ENCODE data around the gene SERPINH1.
A peak's percentile ranks its signal among the peaks of the same experiment; 100 is the strongest.
"Not testable (repeated sequence)": the region's sequence is repeated elsewhere in the genome, so short reads cannot be mapped to it uniquely, and the experiment has no call there.

Gene SERPINH1

DNA sequence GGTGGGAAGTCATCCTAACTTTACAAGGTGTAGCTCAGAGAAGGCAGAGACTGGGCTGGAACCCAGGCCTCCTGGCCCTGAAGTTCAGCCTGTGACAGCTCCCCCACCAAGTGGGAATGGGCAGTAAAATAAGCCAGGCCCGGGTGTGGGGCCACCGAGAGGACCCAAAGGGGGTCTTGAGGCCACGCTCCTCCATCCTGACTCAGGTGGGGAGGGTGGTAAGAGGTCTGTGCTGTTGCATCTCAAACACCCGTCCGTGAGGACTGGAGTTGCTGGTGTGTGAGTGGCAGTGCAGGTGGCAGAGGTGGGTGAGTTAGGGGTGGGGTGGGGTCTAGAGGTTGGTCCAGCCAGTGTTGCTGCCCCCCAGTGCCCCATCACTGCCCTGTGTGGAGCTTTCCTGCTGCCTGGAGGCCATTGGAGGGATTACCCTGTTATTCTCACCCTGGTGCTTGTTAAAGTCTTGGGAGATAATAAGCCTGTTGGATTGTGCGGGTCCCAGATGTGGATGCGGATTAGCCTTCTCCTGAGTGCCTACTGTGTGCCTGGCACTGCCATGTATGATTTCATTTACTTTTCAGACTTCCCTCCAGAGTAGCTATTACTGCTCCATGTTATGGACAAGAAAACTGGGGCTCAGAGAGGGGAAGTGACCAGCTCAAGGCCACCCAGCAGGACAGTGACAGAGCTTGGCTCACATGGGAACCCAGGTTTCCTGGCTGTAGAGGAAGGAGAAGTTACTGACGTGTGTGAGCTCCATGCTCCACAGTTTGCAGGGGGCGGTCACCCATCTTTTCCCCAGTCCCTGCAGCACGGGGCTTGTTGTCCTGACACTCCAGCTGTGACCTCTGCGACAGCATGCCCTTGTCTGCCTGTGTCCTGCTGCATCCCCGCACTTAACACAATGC lies 12.9 kb downstream of the SERPINH1 start:
- no peak for DNase-seq (ENCODE audit: low read depth in 2 of 2)

DNA sequence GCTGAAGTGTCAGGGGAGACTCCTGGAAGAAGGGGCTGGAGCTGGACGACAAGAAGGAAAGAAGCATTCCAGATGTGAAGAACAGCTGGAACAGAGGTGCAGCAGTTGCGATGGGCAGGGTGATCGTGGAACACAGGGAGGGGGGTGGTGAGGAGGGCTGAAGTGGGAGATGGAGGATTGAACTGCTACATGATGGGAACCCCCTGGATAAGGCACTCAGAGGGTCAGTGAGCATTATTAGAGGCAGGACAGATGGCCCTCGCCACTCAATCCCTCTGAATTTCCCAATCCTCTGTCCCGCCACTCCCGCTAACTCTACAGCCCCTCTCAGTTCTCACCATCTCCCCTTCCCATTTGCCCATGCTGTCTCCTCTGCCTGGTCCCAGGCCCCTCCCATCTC lies 14.0 kb downstream of the SERPINH1 start:
- DNase-seq (ENCODE audit: low read depth in 2 of 2) = no peak

DNA sequence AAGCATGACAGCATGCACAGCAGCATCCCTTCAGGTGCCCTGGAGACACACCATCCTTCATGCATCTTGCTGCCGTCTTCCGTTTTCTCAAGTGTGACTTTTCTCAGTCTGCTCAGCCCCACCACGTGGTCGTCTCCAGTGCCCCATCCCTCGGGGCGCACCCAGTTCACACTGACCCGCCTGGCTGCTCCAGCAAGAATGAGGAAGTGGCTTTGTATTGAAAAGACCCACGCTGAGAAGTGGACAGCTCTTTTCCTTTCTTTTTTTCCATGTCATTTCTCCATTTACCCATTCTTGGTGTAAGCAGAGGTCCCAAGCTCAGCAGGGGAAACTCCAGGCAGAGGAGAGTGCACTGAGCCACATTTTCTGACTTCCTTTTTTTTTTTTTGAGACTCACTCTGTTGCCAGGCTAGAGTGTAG lies 14.5 kb downstream of the SERPINH1 start:
- no peak for DNase-seq (ENCODE audit: low read depth in 2 of 2)

DNA sequence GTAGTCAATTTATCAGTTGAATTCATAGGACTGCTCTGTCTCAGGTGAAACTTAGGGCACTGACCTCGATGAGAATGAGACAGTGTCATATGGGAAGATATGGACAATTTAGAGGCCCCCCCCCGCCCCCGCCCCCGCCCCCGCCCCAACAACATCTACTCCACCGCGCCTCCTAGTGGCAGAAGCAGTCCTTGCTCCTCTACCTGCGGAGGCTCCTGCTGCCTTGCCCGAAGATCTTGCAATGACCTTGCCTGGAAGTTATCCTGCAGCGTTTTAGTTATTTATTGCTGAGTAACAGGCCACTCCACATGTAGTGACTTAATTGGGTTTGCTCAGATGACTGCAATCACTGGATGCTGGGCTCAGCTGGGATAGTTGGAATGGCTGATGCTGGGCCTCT lies 15.2 kb downstream of the SERPINH1 start:
- DNase-seq (ENCODE audit: low read depth in 2 of 2) = peak in 1 of 2 experiments; percentile 59

DNA sequence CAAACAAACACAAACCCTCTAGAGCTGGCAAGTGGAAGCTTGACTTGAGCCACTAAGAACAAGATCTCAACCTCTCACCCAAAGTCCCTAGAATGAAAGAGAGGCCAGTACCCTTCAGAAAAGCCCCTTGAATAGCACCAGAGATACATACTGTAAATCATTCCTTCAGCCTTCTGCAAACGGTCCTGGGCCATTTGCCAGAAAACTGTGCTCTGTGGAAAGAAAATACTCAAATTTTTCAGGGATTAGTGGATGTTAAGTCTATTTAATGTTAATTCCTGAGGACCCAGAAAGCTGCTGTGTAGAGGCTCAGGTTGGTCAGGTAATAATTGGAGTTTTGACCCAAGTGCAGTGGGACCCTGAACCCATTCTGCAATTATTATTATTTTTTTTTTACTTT lies 16.9 kb downstream of the SERPINH1 start:
- no peak for DNase-seq (ENCODE audit: low read depth in 2 of 2)

DNA sequence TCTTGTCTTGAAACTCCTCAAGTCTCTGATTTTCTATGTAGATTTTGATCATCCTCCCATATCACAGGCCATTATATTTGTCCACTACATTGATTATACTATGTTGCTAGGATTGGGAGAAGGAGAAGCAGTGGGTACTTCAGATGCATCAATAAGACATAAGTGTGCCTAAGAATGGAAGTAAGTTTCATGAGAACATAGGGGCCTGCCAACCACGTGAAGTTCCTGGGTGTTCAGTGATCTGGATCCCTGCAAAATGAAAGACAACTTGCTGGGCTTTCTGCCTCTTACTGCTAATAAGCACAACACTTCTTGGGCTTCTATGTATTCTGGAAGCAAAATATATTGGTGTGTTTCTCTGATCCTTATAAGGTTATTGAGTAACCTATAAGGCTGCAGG lies 17.8 kb downstream of the SERPINH1 start:
- no peak for DNase-seq (ENCODE audit: low read depth in 2 of 2)

DNA sequence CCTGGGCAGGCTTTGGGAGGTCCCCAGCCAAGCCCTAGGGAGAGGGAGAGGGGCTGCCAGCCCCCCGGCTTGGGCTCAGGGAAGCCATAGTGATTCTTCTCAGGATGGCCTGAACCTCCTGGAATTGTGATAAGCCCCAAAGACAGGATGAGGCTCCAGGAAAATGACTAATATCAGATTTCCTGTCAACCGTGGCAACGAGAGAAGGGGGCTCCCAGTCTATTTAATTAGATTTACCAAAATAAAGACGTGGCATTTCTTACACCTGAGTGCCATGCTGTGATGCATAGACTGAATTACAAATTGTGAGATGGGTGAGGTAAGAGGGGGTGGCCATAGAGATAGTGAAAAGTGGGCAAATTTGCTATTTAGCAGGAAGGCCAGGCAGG lies 20.4 kb downstream of the SERPINH1 start:
- DNase-seq (ENCODE audit: low read depth in 2 of 2) = no peak

DNA sequence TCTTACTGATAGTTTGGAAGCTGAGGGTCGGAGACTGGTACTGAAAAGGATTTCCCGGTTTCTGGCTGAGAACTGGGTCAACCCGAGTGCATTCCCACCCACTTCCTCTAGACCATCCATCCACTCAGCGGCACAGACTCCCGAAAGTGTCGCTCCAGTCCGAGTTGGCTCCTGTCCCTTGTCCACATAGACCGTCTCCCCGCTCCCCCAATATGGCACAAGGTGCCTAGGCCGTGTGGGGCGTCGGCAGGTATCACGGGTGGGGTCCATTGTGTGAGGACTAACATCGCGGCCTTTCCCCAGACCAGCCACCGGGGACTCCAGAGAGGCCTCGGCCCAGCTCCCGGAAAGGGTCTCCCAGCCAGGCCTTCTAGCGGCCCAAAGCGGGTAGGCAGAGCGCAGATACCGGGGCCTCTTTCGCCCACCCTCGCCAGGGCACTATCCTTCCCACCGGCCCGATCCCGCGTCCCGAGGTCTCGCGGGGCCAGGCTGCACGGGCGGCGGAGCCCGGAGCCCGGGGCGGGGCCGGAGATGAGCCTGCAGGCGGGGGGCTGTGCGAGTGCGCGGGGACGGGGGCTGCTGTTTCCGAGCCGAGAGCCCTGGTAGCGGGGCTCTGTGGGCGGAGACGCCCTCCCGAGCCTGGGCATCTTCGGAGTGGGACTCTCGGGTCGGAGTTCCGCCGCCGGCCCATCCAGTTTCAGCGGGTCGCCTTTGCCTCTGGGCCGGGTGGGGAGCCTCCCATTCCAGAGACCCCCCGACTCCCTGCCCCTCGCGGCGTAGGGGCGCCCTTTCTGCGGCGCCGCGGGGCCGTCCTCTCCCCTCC lies 21.1 kb downstream of the SERPINH1 start:
- peak in 1 of 2 experiments; percentile 11 for DNase-seq (ENCODE audit: low read depth in 2 of 2)

DNA sequence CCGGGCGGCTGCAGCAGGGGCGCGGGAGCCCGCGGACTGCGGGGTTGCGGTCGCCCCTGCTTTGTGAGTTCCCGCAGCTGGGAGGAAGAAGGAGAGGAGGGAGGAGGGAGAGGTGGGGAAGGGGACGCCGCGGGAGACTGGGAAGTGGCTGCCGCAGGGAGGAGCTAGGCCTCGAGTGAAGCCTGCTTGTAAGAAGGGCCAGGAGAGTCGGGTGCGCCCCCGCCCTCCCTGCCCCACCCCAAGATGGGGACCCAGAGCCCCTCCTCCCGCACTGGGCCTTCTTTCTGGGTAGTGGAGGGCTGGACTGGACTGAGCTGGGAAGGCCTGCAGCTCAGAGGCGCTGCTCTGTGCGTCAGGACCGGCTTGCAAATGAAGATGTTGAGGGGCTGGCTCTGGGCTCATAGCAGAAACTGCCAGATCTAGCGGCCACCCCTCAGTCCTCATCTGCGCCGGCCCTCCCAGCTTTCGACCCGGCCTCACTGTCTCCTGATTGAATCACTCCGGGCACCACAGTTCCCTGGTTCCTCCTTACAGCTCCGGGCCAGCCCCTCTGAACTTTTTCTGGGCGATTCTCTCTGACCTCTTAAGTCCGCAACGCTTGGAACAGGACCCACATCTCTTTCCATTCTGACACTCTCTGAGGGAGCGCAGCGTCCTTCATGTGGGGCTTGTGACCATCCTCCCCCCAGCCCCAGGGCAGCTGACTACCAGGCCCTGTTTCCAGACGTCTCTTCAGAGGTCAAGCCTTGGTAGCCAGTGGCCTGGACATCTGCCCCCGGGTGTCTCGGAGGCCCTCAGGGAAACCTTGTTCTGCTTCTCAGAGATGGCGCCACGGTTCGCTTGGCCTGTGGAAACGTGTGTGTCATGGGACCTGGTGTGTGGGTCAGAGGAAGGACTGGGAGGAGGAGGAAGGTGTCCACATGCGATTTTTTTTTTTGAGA lies 21.9 kb downstream of the SERPINH1 start:
- no peak for DNase-seq (ENCODE audit: low read depth in 2 of 2)

DNA sequence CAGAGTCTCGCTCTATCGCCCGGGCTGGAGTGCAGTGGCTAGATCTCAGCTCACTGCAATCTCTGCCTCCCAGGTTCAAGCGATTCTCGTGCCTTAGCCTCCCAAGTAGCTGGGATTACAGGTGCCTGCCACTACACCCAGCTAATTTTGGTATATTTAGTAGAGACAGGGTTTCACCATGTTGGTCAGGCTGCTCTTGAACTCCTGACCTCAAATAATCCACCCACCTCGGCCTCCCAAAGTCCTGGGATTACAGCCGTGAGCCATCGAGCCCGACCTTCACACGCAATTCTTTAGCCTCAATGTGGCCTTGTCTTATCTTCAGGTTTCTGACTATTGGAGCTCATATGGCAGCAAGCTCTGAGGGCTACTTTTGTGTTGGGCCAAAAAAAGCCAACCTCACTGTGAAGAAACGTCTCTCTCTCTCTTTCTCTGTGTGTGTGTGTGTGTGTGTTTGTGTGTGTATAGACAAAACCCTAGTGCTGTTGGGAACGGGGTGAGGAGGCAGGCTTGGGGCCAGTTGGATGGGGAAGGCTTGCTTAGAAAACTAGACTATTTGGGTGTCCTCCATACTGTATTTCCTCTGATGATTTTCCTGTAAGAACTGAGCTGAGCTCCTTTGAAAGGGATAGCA lies 22.7 kb downstream of the SERPINH1 start:
- DNase-seq (ENCODE audit: low read depth in 2 of 2) = not testable (repeated sequence)

DNA sequence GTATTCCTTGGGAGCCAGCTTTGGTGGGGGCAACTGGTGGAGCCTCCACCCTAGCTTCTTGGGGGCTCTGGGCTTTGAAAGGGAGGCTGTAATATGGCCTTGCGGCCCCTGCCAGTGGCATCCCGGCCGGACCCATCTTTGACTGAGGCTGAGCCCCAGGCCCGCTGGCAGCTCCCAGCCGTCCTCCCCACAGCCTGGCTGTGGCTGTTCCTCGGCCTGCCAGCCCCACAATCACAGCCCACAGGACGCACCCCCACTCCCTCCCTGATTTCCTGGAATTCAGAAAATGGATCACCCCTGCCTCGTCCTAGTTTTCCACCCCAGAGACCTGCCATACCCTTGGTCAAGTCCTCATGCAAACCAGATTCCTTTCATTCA lies 23.2 kb downstream of the SERPINH1 start:
- no peak for DNase-seq (ENCODE audit: low read depth in 2 of 2)

DNA sequence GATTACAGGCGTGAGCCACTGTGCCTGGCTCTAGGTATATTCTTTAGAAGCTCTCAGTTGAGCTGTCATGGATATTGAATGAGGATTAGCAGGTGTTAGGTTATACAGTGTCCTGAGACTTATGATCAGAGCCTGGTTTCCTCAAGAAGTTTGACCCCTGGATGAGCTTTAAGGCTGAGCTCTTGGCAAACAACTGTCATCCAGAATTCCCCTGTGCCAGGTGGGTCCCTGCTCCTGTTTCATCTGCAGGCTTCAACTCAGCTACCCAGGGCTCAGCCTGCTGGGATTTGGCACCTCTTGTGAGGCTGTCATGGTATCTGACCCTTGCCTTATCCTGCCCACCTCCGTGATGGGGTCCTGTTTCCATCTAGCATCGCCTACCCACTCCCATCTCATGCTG lies 24.3 kb downstream of the SERPINH1 start:
- no peak for DNase-seq (ENCODE audit: low read depth in 2 of 2)

DNA sequence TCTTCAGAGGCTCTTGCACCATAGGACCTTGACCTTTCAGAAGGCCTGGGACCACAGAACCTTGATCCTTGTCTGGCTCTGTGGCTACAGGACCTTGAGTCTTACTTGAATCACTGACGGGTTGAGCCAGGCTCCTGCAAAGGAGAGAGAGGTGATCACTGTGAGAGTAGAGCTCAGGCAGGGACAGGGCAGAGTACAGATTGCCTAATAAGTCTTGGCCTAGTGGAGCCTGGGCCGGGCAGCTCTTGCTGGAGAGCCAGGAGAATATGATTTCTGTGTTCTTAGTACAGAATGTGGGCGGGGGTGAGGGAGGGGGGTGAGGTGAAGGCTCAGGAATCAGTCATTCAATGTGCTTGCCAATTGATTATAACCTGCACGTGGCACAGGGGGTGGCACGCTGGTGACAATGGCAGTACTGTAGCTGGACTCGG lies 26.0 kb downstream of the SERPINH1 start:
- DNase-seq (ENCODE audit: low read depth in 2 of 2) = no peak

DNA sequence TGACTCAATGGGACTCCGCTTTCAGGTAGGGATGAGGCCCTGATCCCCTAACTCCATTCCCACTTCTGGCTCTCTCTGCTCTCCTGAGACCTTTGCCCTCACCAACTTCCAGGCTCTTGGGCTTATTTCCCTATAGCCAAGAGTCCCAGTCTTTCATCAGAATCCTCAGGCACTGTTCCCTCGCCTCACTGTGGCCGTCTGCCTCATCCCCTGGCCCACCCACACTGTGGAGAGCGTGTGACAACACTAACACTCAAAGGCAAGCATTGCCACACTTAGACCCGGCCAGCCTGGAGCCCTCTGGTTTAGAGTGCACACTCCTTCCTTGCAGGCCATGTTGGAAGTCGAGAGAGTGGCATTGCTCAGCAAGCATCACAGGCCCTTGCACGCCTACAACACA lies 27.0 kb downstream of the SERPINH1 start:
- no peak for DNase-seq (ENCODE audit: low read depth in 2 of 2)

DNA sequence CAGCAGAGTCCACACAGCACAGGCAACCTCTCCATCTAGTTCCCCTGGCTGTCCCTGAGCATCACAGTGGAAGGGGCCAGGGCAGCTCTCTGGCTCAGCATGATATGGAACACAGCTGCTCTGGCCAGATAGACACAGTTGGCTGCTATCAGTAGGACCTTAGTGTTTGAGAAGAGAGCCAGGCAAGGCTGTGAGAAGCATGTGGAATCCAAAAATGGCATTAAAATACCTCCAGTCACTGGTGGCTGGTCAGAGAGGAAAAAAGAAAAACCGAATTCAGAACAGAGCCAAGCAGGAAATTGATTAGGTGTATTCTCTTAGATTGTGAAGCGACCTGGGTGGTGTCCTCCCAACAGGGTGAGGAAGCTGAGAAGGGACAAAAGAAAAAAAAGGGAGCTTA lies 27.9 kb downstream of the SERPINH1 start:
- DNase-seq (ENCODE audit: low read depth in 2 of 2) = no peak

DNA sequence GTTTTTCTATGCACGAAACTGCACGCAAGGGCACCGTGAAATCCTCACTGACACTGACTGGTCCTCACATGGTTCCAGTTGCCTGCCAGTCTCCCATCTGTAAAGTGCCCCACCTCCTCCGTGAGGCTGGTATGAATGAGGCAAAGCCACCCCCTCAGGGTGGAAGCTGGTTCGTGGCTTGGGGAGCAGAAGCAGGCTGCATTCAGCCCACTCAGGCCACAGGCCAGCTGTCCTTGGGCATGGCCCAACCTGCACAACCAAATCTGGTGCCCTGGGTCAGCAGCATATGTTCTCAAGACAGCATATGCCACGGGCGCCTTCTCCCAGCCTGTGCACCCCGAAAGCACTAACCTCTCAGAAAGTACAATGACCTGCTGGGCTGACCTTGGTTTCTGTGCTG lies 29.3 kb downstream of the SERPINH1 start:
- DNase-seq (ENCODE audit: low read depth in 2 of 2) = no peak

DNA sequence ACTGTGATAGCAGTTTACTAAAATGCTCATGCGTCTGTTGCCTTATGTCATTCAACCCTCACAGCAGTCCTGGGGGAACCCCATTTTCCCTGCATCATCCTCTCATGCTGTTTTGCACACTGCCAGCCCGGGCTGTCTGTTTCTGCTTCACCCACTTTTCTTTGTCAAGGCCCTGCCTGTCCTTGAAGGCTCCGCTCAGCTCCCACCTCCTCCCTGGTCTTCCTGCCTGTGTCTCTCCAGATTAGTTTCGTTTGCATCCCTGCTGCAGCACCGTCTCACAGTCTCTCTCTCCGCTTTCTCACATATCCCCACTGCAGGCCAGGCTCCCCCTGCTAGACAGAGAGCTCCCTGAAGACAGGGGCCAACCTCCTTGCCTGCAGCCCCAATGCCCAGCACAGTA lies 29.9 kb downstream of the SERPINH1 start:
- no peak for DNase-seq (ENCODE audit: low read depth in 2 of 2)

DNA sequence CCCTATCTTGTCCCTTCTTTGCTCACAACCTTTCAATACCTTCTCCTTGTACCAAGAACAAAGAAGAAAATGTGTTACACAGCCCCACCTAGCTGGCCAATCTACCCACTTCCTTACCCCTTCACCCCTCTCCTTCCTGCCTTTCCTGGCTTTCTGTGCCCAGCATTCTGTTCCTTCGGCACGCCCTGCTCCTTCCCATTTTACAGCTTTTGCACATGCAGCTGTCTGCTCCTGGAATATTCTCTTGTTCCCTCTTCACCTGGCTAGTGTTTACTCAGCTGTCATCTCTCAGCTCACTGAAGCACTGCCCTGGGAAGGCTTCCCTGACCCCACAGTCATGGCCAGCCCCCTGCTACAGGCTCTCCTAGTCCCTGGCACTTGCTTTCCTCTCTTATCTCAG lies 30.7 kb downstream of the SERPINH1 start:
- no peak for DNase-seq (ENCODE audit: low read depth in 2 of 2)

DNA sequence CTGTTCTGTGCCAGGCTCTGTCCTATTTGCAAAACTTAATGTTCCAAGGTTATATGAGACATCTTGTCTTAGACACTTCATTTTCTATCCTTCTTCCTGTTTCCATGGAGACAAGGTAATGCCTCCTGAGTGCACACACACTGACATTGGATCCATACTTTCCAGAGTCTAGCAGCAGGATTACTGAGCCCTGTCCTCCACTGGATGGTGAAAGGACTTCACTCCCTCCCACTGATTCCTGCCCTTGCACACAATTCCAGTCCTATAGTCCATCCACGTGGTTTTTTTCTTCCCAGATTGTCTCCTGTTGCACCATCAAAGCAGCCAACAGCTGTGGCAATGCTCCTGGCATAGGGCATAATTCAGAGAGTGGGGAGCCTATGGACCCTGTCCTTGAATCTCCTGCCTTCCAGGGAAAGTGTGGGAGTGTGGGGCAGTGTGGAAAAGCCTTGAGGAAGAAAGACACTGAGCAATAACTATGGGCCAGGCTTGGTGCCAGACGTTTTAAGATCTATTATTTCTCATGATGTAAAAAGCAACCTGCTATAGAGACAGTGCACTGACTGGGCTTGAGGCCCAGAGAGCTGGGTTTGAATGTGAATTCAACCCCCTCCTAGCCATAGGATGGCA lies 31.3 kb downstream of the SERPINH1 start:
- no peak for DNase-seq (ENCODE audit: low read depth in 2 of 2)

DNA sequence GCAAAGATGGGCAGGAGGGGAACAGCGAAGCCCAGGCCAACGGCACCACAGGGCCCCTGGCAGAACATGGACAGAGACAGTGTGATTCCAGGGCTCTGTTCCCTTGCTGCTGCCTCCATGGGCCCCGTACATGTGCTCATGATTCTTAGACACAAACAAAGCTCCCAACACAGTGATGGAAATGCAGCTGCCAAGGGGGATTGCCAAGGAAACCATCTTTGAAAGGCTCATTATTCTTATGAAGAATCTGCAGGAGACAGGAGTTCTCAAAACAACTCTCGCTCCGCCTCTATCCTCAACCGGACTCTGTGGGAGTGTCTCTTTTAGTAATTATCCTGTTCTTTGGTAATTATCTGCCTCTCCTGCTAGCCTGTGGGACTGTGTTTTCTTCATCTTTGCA lies 32.2 kb downstream of the SERPINH1 start:
- DNase-seq (ENCODE audit: low read depth in 2 of 2) = no peak

DNA sequence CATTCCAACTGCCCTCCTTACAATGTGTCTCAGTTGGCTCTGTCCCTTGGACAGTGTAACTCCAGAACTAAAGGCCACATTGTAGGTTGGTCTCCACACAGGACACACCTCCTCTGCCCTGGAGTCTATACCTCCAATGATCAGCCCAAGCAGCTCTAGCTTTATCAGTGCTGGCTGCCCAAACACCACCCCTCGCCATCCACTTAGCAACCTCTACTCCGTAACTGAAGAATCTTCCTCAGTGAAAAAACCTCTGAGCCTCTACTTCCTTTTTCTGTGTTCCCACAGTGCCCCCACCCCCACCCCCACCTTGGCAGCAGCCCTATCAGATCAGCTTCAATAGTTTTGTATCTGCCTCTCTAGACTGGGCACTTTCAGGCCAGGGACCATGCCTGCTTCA lies 33.4 kb downstream of the SERPINH1 start:
- no peak for DNase-seq (ENCODE audit: low read depth in 2 of 2)

Measured in stimulated activated CD4-positive, alpha-beta T cell treated with anti-CD3 and anti-CD28 coated beads, Interleukin-12 subunit alpha, Interleukin-12 subunit beta, amount 100 ng/mL, for 24 hours (primary cell).